NCI-H1417 (cell line): ENCODE measurements around the gene TMX1.

Source experiments
- DNase-seq, 3 experiments: peaks; one replicate each; lab custom pipeline; 2025; lab: John Stamatoyannopoulos, UW

TMX1 gene

DNA sequence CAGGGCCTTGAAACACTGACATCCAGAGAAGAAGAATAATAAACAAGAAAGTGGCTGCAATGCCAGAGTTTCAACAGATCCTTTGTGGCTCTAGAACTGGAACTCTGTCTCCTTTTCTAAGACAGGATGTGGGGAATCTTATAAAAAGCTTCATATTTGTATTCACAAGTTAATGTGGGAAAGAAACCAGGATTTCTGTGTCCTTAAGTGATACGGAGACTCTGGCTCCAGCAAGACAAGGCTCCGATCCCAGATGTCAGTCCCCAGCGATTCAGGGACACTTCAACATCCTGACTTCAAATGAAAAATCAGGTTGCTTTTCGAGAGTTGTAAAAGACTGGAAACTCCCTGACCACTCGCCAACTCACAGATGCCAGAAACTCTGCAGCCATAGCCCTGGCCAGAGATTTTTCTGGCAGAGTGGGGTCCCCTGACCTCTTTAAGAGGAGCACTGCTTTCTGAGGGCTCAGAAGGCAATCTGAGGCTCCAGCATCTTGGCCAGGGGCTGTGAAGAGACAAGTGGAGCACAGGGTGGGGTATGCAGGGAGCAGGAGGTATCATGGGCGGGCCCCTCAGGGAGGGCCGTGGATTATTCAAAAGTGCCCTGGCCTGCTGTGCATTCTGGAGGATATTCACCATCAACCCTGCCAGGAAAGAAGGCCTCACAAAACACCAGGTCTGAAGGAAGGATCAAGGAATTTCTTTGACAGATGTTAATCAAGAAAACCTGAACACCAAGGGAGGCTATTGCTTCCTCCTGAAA is 53.3 kb downstream of the TMX1 start:
- no peak for DNase-seq

DNA sequence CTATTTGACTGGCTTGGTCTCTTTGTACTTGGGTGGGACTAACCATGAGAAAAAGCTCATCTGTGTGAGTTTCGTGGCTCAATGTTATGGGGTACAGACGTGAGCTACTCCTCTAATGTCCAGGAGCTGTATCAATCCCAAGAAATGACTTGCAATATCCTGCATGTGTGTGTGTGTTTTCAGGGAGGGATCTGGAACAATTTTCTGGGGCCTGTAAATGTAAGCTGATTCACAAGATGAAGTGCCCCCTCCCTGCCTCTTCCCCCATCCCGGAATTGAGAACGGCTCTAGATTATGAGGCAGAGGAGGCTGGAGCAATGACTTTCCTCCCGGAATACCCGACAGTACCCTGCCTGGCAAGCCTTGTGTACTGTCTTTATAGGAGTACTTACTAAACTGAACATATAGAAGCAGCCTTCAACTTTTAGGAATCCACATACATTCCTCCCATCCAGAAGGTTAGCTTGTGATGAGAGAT is 53.9 kb downstream of the TMX1 start:
- DNase-seq = no peak

DNA sequence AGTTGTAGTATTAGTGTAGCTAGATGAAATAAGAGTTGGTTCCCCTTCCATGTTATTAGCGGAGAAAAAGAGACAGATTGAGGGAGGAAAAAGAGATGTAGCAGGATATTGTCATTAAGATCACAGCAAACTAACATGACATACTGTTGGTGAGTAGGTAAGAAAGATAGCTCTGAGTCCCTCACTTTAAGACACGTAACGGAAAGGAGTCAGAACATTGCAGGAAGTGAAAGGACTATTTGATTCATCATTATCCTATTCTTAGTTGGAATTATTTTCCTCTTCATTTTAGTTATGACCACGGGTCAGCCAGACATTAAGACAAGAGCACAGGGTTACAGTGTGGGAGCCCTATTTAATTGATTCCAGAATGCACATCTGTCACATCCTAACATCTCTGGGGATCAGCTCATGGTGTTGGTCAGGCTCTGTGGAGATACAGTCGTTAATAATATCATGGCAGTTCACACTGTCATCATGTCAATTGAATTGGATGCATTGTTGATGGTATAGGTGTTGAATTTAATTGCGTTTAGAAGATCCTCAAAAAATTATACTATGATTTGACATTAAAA is 55.0 kb downstream of the TMX1 start:
- DNase-seq = no peak

DNA sequence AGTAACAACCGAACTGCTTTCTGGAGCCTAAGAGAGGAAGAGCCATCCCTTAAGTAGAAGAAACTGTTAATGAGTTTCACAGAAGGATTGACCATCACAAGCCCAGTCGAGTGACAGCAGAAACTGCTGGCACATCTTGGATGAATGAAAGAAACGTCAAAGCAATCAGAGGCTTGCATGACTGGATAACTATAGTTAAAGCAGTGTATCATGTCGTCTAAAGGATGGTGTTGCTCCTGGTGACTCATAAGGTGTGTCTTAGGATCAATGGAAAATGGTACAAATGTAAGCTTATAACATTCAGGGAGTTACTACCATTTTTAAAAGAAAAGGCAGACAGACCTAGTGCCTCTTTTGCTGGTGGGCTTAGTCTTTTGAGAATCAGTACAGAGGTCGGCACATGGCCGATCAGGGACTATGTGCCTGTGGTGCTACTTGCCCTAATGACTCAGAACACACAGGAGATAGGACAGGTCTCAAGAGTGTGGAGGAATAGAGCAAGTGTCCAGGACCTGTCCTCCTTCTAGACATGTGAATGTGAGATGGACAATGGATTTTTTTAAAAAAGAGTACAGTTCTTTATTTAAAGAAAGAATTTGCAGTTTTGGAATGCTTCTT is 55.7 kb downstream of the TMX1 start:
- no peak for DNase-seq

DNA sequence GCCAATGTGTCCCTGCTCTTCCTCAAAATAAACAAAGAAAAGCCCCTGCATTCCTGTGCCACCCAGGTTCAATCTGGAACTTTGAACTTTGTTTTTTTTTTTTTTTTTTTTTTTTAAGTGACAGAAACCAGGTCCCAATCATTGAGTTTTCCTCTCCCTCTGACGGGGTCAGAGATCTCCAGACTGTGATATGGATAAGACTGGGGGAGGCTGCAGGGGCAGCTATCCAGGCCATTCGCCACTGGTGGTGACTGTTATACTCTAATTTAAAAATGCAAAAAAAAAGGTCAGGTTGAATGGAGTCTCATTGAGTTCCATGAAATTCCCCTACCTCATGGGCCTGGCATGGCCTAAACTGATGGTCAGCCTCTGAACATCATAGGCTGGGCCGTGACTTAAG is 57.0 kb downstream of the TMX1 start:
- no peak for DNase-seq

DNA sequence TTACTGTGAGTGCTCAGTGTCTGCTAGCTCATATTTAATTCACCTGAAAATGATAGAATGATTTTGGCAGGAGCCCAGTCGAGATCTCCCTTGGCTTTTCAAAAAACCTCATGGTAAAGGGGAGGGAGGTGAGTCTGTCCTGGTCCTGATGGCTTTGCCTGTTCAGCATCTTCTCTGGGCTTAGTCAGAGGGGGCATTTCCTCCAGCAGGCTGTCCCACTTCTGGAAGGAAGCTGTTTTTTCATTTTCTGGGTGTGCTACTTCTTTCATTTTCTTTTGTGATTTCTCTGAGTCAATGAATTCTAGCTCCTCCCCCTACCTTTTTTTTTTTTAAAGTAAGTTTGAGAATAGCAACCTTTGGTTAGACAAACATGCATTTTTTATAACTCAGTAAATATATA is 58.8 kb downstream of the TMX1 start:
- DNase-seq = no peak

DNA sequence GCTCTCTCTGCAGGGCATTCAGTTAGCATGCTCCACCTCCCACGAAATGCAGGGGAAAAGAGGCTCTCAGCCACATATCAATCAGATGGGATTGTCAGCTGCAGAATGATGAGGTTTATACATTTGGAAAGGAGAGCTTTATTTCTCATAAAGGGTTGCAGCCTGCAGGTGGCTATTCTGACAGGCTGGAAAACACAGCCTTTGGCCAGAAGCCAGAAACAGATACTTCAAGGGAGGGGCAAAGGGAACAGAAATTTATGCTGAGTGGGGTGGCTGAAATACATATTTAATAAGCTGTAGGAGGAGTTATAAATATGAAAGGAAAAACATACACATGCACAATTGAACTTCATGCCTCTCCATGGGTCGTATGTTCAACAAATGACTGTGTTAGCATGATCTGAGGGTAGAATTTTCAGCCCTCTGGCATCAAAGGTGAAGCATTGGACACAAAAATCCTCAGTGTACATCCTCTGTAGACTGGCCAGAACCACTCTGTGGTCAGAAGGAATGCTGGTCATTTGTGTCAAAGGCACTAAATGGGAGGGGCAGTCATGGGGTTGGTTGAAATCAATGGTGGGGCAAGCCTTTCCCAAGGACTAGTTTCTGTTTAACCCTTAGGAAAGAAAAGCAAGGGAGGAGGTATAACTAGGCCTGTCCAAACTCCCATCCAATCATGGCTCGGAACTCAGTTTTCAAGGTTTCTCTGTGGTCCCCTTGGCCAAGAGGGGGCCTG is 62.4 kb downstream of the TMX1 start:
- DNase-seq = peak; percentile 58 to 93 (median 92)

DNA sequence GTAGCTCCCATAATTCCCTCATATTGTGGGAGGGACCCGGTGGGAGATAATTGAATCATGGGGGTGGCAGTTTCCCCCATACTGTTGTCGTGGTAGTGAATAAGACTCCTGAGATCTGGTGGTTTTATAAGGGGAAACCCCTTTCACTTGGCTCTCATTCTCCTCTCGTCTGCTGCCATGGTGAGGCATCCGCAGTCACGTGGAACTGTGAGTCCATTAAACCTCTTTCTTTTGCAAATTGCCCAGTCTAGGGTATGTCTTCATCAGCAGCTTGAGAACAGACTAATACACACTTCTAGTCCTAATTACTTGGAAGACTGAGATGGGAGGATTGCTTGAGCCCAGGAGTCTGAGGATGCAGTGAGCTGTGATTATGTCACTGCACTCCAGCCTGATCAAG is 64.4 kb downstream of the TMX1 start:
- DNase-seq = peak in 1 of 3 experiments; percentile 15

DNA sequence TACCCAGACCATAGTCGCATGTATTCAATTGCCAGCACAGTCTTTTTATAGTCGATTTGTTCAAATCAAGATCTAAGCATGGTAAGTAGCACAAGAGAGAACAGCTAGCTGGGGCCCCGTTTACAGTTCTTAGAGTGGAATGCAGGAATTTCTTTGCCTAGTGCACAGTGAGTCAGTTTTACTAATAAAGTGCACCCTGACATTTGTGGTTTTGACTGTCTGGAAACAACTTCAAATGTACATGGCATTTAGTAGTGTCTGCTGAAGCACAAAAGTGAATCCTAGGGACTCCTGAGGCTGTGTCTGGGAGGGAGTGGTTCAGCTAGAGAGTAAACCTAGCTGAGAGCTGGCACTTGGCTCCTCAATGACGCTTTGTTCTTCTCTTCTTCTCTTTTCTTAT is 64.9 kb downstream of the TMX1 start:
- DNase-seq = no peak

DNA sequence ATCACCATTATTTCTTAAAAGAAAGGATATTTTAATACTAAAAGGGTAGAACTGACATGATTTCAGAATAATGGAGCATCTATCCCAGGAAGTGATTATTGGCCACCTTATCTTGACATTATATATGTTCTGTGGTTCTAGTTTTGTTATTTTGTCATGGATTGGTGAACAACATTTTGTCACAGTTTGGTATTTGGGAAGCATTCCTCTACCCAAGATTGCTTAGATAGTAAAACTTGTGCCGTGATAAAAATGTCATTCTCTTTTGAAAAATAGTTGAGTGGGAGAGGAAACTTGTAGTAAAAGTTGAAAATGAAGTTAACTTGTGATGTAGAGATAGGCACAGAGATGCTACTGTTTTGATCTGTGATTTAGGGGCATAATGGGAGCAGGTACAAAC is 65.7 kb downstream of the TMX1 start:
- DNase-seq = no peak
